SU-DHL-6 (cell line): ENCODE results near the gene INPP5A.

ENCODE experiments used
- H2AFZ ChIP-seq: fragments of 200-600 bp; sonication (generic); 2 replicates; pipeline ENCODE4 v1.6.1; 2014; ENCODE audit warnings: low read depth, mild to moderate bottlenecking, moderate library complexity, mixed read lengths, antibody characterized with exemption, low read length; ENCODE audit not compliant: severe bottlenecking
- H3F3A ChIP-seq: fragments of 200-600 bp; shearing (Covaris generic); 2 replicates; pipeline ENCODE4 v1.6.0; 2016; ENCODE audit warnings: antibody characterized with exemption, mild to moderate bottlenecking; ENCODE audit not compliant: insufficient read depth
- H3K27ac ChIP-seq: fragments of 200-600 bp; sonication (generic); 2 replicates; pipeline ENCODE4 v1.5.1; 2016; ENCODE audit warnings: low read depth, mild to moderate bottlenecking, low read length, moderate library complexity, mixed read lengths
- H3K27me3 ChIP-seq: fragments of 200-600 bp; sonication (generic), shearing (Covaris generic); 2 replicates; pipeline ENCODE4 v1.6.0; 2014; ENCODE audit warnings: mild to moderate bottlenecking, low read length
- H3K36me3 ChIP-seq: fragments of 200-600 bp; sonication (generic); 2 replicates; pipeline ENCODE4 v1.6.1; 2014; ENCODE audit warnings: mild to moderate bottlenecking, low read length, mixed read lengths
- H3K4me2 ChIP-seq: fragments of 300-600, 200-600 bp; shearing (Covaris generic), sonication (generic); 2 replicates; pipeline ENCODE4 v1.6.0; 2014; ENCODE audit warnings: low read length, low read depth, mild to moderate bottlenecking; ENCODE audit not compliant: poor library complexity, severe bottlenecking
- H3K4me3 ChIP-seq: fragments of 200-600 bp; sonication (generic); 2 replicates; pipeline ENCODE4 v1.5.1; 2014; ENCODE audit warnings: antibody characterized with exemption, low read length, mild to moderate bottlenecking, mixed read lengths; ENCODE audit not compliant: insufficient read depth, poor library complexity, severe bottlenecking
- H3K79me2 ChIP-seq: fragments of 200-600 bp; sonication (generic); 2 replicates; pipeline ENCODE4 v1.6.1; 2014; ENCODE audit warnings: mild to moderate bottlenecking, low read length, moderate library complexity; ENCODE audit not compliant: insufficient read depth
- H3K9ac ChIP-seq: fragments of 200-600 bp; sonication (generic); 2 replicates; pipeline ENCODE4 v1.7.0; 2014; ENCODE audit warnings: mild to moderate bottlenecking, low read length
- H3K9me2 ChIP-seq: fragments of 200-600 bp; sonication (generic); replicated peaks from 2 replicates; pipeline ENCODE4 v1.6.1; 2014; ENCODE audit warnings: low read length; ENCODE audit not compliant: insufficient read depth
- H3K9me3 ChIP-seq: fragments of 200-600 bp; sonication (generic); 2 replicates; pipeline ENCODE4 v1.6.1; 2014; ENCODE audit warnings: low read length, mixed read lengths; ENCODE audit not compliant: insufficient read depth
- H4K20me1 ChIP-seq: fragments of 200-600 bp; sonication (generic); 2 replicates; pipeline ENCODE4 v1.6.1; 2014; ENCODE audit warnings: low read depth, mild to moderate bottlenecking, antibody characterized with exemption, low read length, moderate library complexity, mixed read lengths
- EZH2phosphoT487 ChIP-seq: fragments of 200-600 bp; sonication (generic), shearing (Covaris generic); conservative IDR thresholded peaks from 2 replicates; pipeline ENCODE4 v1.6.1; 2018; ENCODE audit warnings: mild to moderate bottlenecking, antibody characterized with exemption, low read length, moderate library complexity, mixed read lengths
- TF ChIP-seq, protein P1 (sequence below): fragments of 200-600 bp; sonication (generic); IDR thresholded peaks from one replicate; pipeline ENCODE4 v1.5.1; 2017; ENCODE audit warnings: antibody characterized with exemption, mild to moderate bottlenecking, low read length, moderate library complexity; ENCODE audit not compliant: insufficient read depth, poor library complexity, severe bottlenecking

INPP5A gene

DNA sequence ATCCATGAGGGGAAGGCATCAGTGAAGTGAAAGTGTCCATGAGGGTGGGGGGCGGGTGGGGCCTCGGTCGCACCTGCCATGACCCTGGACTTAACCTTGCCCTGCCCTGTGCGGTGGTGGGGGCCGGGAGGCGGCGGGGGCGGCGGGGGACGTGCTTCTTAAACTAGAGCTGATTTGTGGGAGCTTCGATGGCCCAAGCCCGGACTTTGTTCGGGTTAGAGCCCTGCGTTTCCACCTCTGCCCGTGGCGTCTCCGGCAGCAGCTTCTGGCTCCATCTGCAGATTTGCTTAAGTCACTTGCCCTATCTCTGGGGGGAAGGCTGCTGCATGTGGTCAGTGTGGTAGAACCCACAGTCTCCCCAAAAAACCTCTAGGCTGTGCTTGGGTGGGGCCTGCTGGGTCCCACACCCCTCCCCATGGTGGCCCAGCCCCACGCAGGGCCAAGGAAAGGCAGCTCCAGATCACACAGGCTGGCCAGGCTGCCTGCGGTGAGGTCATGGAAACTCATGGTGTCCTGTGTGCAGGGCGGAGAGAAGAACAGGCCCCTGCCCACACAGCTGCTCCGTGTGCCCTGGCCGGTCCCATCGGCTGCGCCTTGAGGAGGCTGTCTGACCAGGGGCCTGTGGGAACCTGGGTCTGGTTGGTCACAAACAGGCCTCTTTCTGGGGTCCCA, 93.2 kb downstream of the INPP5A start:
- H3K9me3 ChIP-seq = no peaks in the 10 kb centered on the region
- no peaks in the 10 kb centered on the region for H3K9me2 ChIP-seq
- TF ChIP-seq EZH2phosphoT487 = no peak
- TF ChIP-seq, protein P1, sequence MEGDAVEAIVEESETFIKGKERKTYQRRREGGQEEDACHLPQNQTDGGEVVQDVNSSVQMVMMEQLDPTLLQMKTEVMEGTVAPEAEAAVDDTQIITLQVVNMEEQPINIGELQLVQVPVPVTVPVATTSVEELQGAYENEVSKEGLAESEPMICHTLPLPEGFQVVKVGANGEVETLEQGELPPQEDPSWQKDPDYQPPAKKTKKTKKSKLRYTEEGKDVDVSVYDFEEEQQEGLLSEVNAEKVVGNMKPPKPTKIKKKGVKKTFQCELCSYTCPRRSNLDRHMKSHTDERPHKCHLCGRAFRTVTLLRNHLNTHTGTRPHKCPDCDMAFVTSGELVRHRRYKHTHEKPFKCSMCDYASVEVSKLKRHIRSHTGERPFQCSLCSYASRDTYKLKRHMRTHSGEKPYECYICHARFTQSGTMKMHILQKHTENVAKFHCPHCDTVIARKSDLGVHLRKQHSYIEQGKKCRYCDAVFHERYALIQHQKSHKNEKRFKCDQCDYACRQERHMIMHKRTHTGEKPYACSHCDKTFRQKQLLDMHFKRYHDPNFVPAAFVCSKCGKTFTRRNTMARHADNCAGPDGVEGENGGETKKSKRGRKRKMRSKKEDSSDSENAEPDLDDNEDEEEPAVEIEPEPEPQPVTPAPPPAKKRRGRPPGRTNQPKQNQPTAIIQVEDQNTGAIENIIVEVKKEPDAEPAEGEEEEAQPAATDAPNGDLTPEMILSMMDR = no peak
- H2AFZ ChIP-seq = no peak overlapping the region
- H4K20me1 ChIP-seq = no peaks in the 10 kb centered on the region
- no peaks in the 10 kb centered on the region for H3K36me3 ChIP-seq
- no peaks in the 10 kb centered on the region for H3F3A ChIP-seq
- no peaks in the 10 kb centered on the region for H3K27me3 ChIP-seq
- H3K27ac ChIP-seq = no peak overlapping the region
- H3K4me2 ChIP-seq = no peak overlapping the region
- H3K9ac ChIP-seq = no peak overlapping the region
- no peak overlapping the region for H3K4me3 ChIP-seq
- no peaks in the 10 kb centered on the region for H3K79me2 ChIP-seq

DNA sequence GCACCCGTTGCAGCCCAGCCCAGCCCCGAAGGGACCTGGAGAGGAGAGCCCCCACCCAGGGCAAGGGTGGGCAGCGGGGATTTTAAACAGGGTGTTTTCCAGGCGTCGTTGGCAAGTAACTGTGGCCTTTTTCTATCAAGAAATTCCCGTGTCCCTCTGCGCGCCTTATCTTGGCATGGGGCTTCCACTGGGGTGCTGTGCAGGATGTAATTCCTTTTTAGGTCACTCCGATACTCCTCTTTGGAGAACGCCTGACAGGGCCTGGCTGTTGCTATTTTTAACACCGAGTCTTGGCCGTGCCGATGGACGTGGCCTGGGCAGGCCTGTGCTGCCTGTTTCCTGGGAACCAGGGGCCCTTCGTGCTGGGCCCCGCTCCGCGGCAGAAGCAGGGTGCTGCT, 93.8 kb downstream of the INPP5A start:
- Histone ChIP-seq H3K36me3 (no peaks in the 10 kb centered on the region), H3K79me2 (no peaks in the 10 kb centered on the region), H3K9me3 (no peaks in the 10 kb centered on the region), H2AFZ (no peak overlapping the region), H3K9ac (no peak overlapping the region), H3F3A (no peaks in the 10 kb centered on the region), H3K4me2 (no peak overlapping the region), H3K27me3 (no peaks in the 10 kb centered on the region), H3K9me2 (no peaks in the 10 kb centered on the region), H3K27ac (no peak overlapping the region), H4K20me1 (no peaks in the 10 kb centered on the region), H3K4me3 (no peak overlapping the region)
- TF ChIP-seq EZH2phosphoT487 = no peak
- TF ChIP-seq, protein P1 = no peak

DNA sequence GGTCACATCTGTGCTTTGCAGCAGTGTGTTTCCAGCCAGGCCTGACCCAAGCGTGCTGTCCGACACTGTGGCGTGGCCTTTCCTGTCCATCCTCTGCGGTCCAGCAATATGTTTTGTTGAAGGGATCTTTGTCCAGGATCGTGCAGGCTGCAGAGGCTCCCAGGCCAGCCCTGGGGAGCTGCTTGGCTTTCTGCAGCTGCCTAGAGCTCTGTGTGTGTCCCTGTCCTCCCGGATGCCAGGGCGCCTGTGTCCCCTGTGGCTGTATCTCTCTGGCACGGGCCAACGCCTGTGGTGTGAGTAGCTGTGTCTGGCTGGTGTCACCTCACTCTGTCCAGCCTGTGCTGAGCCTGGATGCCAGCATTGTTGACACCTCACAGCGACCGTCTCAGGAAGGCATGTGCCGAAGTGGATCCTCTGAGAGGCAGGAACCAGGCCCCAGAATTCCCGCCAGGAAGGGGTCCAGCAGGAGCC, 94.5 kb downstream of the INPP5A start:
- H3K36me3 ChIP-seq = no peaks in the 10 kb centered on the region
- H3K4me2 ChIP-seq = no peak overlapping the region
- H3K27ac ChIP-seq = no peak overlapping the region
- TF ChIP-seq, protein P1 = no peak
- no peaks in the 10 kb centered on the region for H3K9me2 ChIP-seq
- no peaks in the 10 kb centered on the region for H3K79me2 ChIP-seq
- no peak overlapping the region for H3K9ac ChIP-seq
- no peaks in the 10 kb centered on the region for H3F3A ChIP-seq
- no peak overlapping the region for H3K4me3 ChIP-seq
- H3K9me3 ChIP-seq = no peaks in the 10 kb centered on the region
- no peaks in the 10 kb centered on the region for H3K27me3 ChIP-seq
- no peaks in the 10 kb centered on the region for H4K20me1 ChIP-seq
- H2AFZ ChIP-seq = no peak overlapping the region
